Right lobe of liver (tissue), 4 donors: Measurements from ENCODE around the gene SFI1.

Source experiments
- POLR2A ChIP-seq: fragments of 450-650 bp; IDR thresholded peaks from one replicate; pipeline ENCODE4 v1.6.1; 2017; ENCODE audit warnings: antibody characterized with exemption, mild to moderate bottlenecking
- TF ChIP-seq, protein P1 (sequence below), 4 donors: fragments of 200-600 bp in 3 of 4; fragments of 450-650 bp in 1 of 4; IDR thresholded peaks; one replicate each; pipeline versions ENCODE4 v1.5.1 to v1.8.0; 2016 to 2022; ENCODE audit warnings: antibody characterized with exemption in 4 of 4, mild to moderate bottlenecking in 2 of 4
- donor health status: DM: no; HTN: no; CAD: no.
- donor health status: DM: no; HTN: no; CAD: no.
- donor health status: DM: no; HTN: yes; CAD: no.

DNA sequence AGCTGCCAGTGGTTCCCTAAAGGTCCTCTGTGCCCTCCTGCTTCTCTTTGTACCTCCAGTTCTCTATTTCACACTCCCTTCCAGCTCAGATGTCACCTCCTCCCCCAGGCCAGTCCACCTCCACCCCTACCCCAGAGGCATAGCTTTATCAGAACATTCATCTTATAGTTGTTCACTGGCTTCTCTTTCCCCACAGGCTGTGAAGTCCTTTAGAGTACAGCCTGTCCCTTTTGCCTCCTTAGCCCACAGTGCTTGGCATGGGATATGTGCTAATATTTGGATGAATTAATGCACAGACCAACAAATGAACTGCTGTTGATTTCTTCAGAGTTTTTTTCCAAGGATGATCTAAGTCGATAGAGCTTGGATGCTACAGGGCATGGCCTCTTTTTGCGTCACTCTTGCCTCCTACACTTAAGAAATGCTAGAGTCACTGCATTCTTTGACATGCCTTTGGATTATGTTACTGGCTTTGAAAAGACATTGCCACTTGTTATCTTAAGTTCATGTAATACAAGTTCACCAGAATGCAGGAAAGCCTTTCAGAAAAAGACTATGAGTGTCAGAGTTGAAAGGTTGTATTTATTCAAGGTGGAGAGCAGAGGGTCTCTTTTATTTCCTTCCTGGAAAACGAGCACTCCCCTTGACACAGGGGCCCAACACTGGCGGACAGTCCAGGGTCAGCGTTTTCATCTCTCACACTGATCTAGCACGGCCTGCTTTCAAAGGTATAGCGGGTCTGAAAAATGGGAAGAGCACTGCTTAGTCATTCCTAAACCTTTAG, 90.0 kb downstream of the SFI1 start:
- TF ChIP-seq, protein P1, sequence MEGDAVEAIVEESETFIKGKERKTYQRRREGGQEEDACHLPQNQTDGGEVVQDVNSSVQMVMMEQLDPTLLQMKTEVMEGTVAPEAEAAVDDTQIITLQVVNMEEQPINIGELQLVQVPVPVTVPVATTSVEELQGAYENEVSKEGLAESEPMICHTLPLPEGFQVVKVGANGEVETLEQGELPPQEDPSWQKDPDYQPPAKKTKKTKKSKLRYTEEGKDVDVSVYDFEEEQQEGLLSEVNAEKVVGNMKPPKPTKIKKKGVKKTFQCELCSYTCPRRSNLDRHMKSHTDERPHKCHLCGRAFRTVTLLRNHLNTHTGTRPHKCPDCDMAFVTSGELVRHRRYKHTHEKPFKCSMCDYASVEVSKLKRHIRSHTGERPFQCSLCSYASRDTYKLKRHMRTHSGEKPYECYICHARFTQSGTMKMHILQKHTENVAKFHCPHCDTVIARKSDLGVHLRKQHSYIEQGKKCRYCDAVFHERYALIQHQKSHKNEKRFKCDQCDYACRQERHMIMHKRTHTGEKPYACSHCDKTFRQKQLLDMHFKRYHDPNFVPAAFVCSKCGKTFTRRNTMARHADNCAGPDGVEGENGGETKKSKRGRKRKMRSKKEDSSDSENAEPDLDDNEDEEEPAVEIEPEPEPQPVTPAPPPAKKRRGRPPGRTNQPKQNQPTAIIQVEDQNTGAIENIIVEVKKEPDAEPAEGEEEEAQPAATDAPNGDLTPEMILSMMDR (IDR thresholded peaks at IDR 0.05): no peak
- no peak for TF ChIP-seq POLR2A
